Measurements from ENCODE around the gene OR4D2. TPM values are rescaled to one million over a fixed set of nuclear protein-coding genes. Genes with fewer than 3 reads are reported as not detected.

OR4D2 gene
- total and polyA plus RNA-seq, 9 donors = not detected

GRCh38 chr17:58170622-58171021, 3.8 kb downstream of the OR4D2 start:
- no CpG with 5 or more reads among the region's 4 CpGs for WGBS (ENCODE audit: insufficient coverage)
- H3K27me3 ChIP-seq (ENCODE audit: control insufficient read depth, insufficient read depth, low read length) = no peaks in the 10 kb centered on the region
- H3K9me3 ChIP-seq (replicated peaks; ENCODE audit: control insufficient read depth, low read depth, low read length) = no peaks in the 10 kb centered on the region
- no peaks in the 10 kb centered on the region for H3K4me1 ChIP-seq (ENCODE audit: control insufficient read depth, insufficient read depth, low read length)
- no peak for DNase-seq
- H3K27ac ChIP-seq (ENCODE audit: low read length) = no peak overlapping the region
- H3K36me3 ChIP-seq (ENCODE audit: control insufficient read depth, insufficient read depth, low read length) = no peaks in the 10 kb centered on the region
- H3K4me3 ChIP-seq (ENCODE audit: low read length) = no peak overlapping the region

- H3K4me1 ChIP-seq (ENCODE audit: control insufficient read depth, insufficient read depth, low read length) = no peaks in the 10 kb centered on the region
- H3K36me3 ChIP-seq (ENCODE audit: control insufficient read depth, insufficient read depth, low read length) = no peaks in the 10 kb centered on the region
- no peak overlapping the region for H3K4me3 ChIP-seq (ENCODE audit: low read length)
- H3K27ac ChIP-seq (ENCODE audit: low read length) = no peak overlapping the region
- 44% methylated on average over 1 of the region's 2 CpGs for WGBS (ENCODE audit: insufficient coverage)
- H3K9me3 ChIP-seq (replicated peaks; ENCODE audit: control insufficient read depth, low read depth, low read length) = no peaks in the 10 kb centered on the region
- peaks cover 2% of the 10 kb centered on the region for H3K27me3 ChIP-seq (ENCODE audit: control insufficient read depth, insufficient read depth, low read length)
- no peak for DNase-seq
Measured at GRCh38 chr17:58172369-58173071, 5.7 kb downstream of the OR4D2 start.

- peaks cover 2% of the 10 kb centered on the region for H3K27me3 ChIP-seq (ENCODE audit: control insufficient read depth, insufficient read depth, low read length)
- no peak for DNase-seq
- 49% methylated on average over 2 of the region's 3 CpGs for WGBS (ENCODE audit: insufficient coverage)
Measured at GRCh38 chr17:58174871-58175270, 8.1 kb downstream of the OR4D2 start.

GRCh38 chr17:58176200-58176599, 9.4 kb downstream of the OR4D2 start:
- no peak overlapping the region for H3K27ac ChIP-seq (ENCODE audit: low read length)
- H3K36me3 ChIP-seq (ENCODE audit: control insufficient read depth, insufficient read depth, low read length) = no peaks in the 10 kb centered on the region
- no peak overlapping the region for H3K4me3 ChIP-seq (ENCODE audit: low read length)
- H3K27me3 ChIP-seq (ENCODE audit: control insufficient read depth, insufficient read depth, low read length) = peaks cover 2% of the 10 kb centered on the region
- no peaks in the 10 kb centered on the region for H3K4me1 ChIP-seq (ENCODE audit: control insufficient read depth, insufficient read depth, low read length)
- WGBS (ENCODE audit: insufficient coverage) = 70% methylated on average over 3 of the region's 7 CpGs
- no peaks in the 10 kb centered on the region for H3K9me3 ChIP-seq (replicated peaks; ENCODE audit: control insufficient read depth, low read depth, low read length)
- no peak for DNase-seq

More at GRCh38 chr17:58174871-58175270, 8.1 kb downstream of the OR4D2 start:
- Histone ChIP-seq H3K27ac (ENCODE audit: low read length) (no peak overlapping the region), H3K36me3 (ENCODE audit: control insufficient read depth, insufficient read depth, low read length) (no peaks in the 10 kb centered on the region), H3K4me3 (ENCODE audit: low read length) (no peak overlapping the region), H3K9me3 (replicated peaks; ENCODE audit: control insufficient read depth, low read depth, low read length) (no peaks in the 10 kb centered on the region), H3K4me1 (ENCODE audit: control insufficient read depth, insufficient read depth, low read length) (no peaks in the 10 kb centered on the region)

- no peak overlapping the region for H3K4me3 ChIP-seq (ENCODE audit: low read length)
- no peak for DNase-seq
- 86% methylated on average over 1 of the region's 4 CpGs for WGBS (ENCODE audit: insufficient coverage)
- H3K36me3 ChIP-seq (ENCODE audit: control insufficient read depth, insufficient read depth, low read length) = no peaks in the 10 kb centered on the region
- no peaks in the 10 kb centered on the region for H3K4me1 ChIP-seq (ENCODE audit: control insufficient read depth, insufficient read depth, low read length)
- H3K27me3 ChIP-seq (ENCODE audit: control insufficient read depth, insufficient read depth, low read length) = peaks cover under 1% of the 10 kb centered on the region
- H3K27ac ChIP-seq (ENCODE audit: low read length) = no peak overlapping the region
- no peaks in the 10 kb centered on the region for H3K9me3 ChIP-seq (replicated peaks; ENCODE audit: control insufficient read depth, low read depth, low read length)
Measured at GRCh38 chr17:58181796-58182195, 15.0 kb downstream of the OR4D2 start.

- Histone ChIP-seq H3K36me3 (ENCODE audit: control insufficient read depth, insufficient read depth, low read length) (no peaks in the 10 kb centered on the region), H3K4me1 (ENCODE audit: control insufficient read depth, insufficient read depth, low read length) (no peaks in the 10 kb centered on the region), H3K9me3 (replicated peaks; ENCODE audit: control insufficient read depth, low read depth, low read length) (no peaks in the 10 kb centered on the region), H3K4me3 (ENCODE audit: low read length) (no peak overlapping the region), H3K27ac (ENCODE audit: low read length) (no peak overlapping the region), H3K27me3 (ENCODE audit: control insufficient read depth, insufficient read depth, low read length) (peaks cover 4% of the 10 kb centered on the region)
- WGBS (ENCODE audit: insufficient coverage) = 93% methylated on average over 2 of the region's 4 CpGs
- no peak for DNase-seq
Measured at GRCh38 chr17:58183514-58183913, 16.7 kb downstream of the OR4D2 start.

GRCh38 chr17:58184308-58184985, 17.7 kb downstream of the OR4D2 start:
- H3K9me3 ChIP-seq (replicated peaks; ENCODE audit: control insufficient read depth, low read depth, low read length) = no peaks in the 10 kb centered on the region
- H3K4me1 ChIP-seq (ENCODE audit: control insufficient read depth, insufficient read depth, low read length) = no peaks in the 10 kb centered on the region
- H3K27me3 ChIP-seq (ENCODE audit: control insufficient read depth, insufficient read depth, low read length) = peaks cover 4% of the 10 kb centered on the region
- no peak overlapping the region for H3K27ac ChIP-seq (ENCODE audit: low read length)
- H3K36me3 ChIP-seq (ENCODE audit: control insufficient read depth, insufficient read depth, low read length) = no peaks in the 10 kb centered on the region
- peak; percentile 46 for DNase-seq
- H3K4me3 ChIP-seq (ENCODE audit: low read length) = no peak overlapping the region
- 40% methylated on average over 7 of the region's 10 CpGs for WGBS (ENCODE audit: insufficient coverage)

- Histone ChIP-seq H3K9me3 (replicated peaks; ENCODE audit: control insufficient read depth, low read depth, low read length) (no peaks in the 10 kb centered on the region), H3K27me3 (ENCODE audit: control insufficient read depth, insufficient read depth, low read length) (peaks cover 10% of the 10 kb centered on the region), H3K27ac (ENCODE audit: low read length) (no peak overlapping the region), H3K4me3 (ENCODE audit: low read length) (no peak overlapping the region), H3K4me1 (ENCODE audit: control insufficient read depth, insufficient read depth, low read length) (peaks cover 5% of the 10 kb centered on the region), H3K36me3 (ENCODE audit: control insufficient read depth, insufficient read depth, low read length) (no peaks in the 10 kb centered on the region)
- 70% methylated on average over 8 of the region's 8 CpGs for WGBS (ENCODE audit: insufficient coverage)
- no peak for DNase-seq
Measured at GRCh38 chr17:58184986-58185761, 18.4 kb downstream of the OR4D2 start.

GRCh38 chr17:58186591-58186990, 19.8 kb downstream of the OR4D2 start:
- Histone ChIP-seq H3K4me1 (ENCODE audit: control insufficient read depth, insufficient read depth, low read length) (peaks cover 5% of the 10 kb centered on the region), H3K27me3 (ENCODE audit: control insufficient read depth, insufficient read depth, low read length) (peaks cover 14% of the 10 kb centered on the region), H3K9me3 (replicated peaks; ENCODE audit: control insufficient read depth, low read depth, low read length) (no peaks in the 10 kb centered on the region), H3K36me3 (ENCODE audit: control insufficient read depth, insufficient read depth, low read length) (no peaks in the 10 kb centered on the region), H3K4me3 (ENCODE audit: low read length) (no peak overlapping the region), H3K27ac (ENCODE audit: low read length) (no peak overlapping the region)
- DNase-seq = no peak
- 88% methylated on average over 3 of the region's 4 CpGs for WGBS (ENCODE audit: insufficient coverage)

GRCh38 chr17:58187063-58187462, 20.3 kb downstream of the OR4D2 start:
- no peak for DNase-seq
- 83% methylated on average over 6 of the region's 6 CpGs for WGBS (ENCODE audit: insufficient coverage)
- H3K4me3 ChIP-seq (ENCODE audit: low read length) = no peak overlapping the region
- no peak overlapping the region for H3K27ac ChIP-seq (ENCODE audit: low read length)
- peaks cover 5% of the 10 kb centered on the region for H3K4me1 ChIP-seq (ENCODE audit: control insufficient read depth, insufficient read depth, low read length)
- no peaks in the 10 kb centered on the region for H3K36me3 ChIP-seq (ENCODE audit: control insufficient read depth, insufficient read depth, low read length)
- peaks cover 15% of the 10 kb centered on the region for H3K27me3 ChIP-seq (ENCODE audit: control insufficient read depth, insufficient read depth, low read length)
- no peaks in the 10 kb centered on the region for H3K9me3 ChIP-seq (replicated peaks; ENCODE audit: control insufficient read depth, low read depth, low read length)

All from muscle of leg (tissue), 11 donors.